NCI-H146 treated with DMSO at 0.1 percent for 48 hours (cell line): ENCODE measurements around the gene ST3GAL3.

Experiments used
- DNase-seq: peaks from one replicate; lab custom pipeline; 2025; ENCODE audit not compliant: unreplicated experiment; lab: John Stamatoyannopoulos, UW

The ST3GAL3 gene

GRCh38 chr1:43873851-43874250 lies 166.5 kb downstream of the ST3GAL3 start:
- no peak for DNase-seq

- no peak for DNase-seq
Observed at GRCh38 chr1:43874716-43875115, 167.4 kb downstream of the ST3GAL3 start.

- DNase-seq = no peak
Observed at GRCh38 chr1:43875331-43875730, 168.0 kb downstream of the ST3GAL3 start.

GRCh38 chr1:43877101-43877500 lies 169.8 kb downstream of the ST3GAL3 start:
- DNase-seq = no peak

GRCh38 chr1:43878440-43878839 lies 171.1 kb downstream of the ST3GAL3 start:
- DNase-seq = no peak

GRCh38 chr1:43878854-43879253 lies 171.5 kb downstream of the ST3GAL3 start:
- peak; percentile 61 for DNase-seq

- no peak for DNase-seq
Observed at GRCh38 chr1:43879414-43879813, 172.1 kb downstream of the ST3GAL3 start.

- no peak for DNase-seq
Observed at GRCh38 chr1:43879996-43880395, 172.7 kb downstream of the ST3GAL3 start.

- DNase-seq = no peak
Observed at GRCh38 chr1:43880604-43881003, 173.3 kb downstream of the ST3GAL3 start.

GRCh38 chr1:43881415-43881814 lies 174.1 kb downstream of the ST3GAL3 start:
- no peak for DNase-seq

GRCh38 chr1:43882763-43883162 lies 175.4 kb downstream of the ST3GAL3 start:
- no peak for DNase-seq

GRCh38 chr1:43883321-43883720 lies 176.0 kb downstream of the ST3GAL3 start:
- peak; percentile 6 for DNase-seq

GRCh38 chr1:43885279-43885801 lies 178.0 kb downstream of the ST3GAL3 start:
- peak; percentile 11 for DNase-seq

GRCh38 chr1:43887748-43888147 lies 180.4 kb downstream of the ST3GAL3 start:
- no peak for DNase-seq

GRCh38 chr1:43890815-43891214 lies 183.5 kb downstream of the ST3GAL3 start:
- DNase-seq = no peak

- no peak for DNase-seq
Observed at GRCh38 chr1:43893006-43893405, 185.7 kb downstream of the ST3GAL3 start.

- no peak for DNase-seq
Observed at GRCh38 chr1:43898981-43899380, 191.6 kb downstream of the ST3GAL3 start.

GRCh38 chr1:43900386-43900785 lies 193.1 kb downstream of the ST3GAL3 start:
- no peak for DNase-seq

GRCh38 chr1:43901196-43901961 lies 194.0 kb downstream of the ST3GAL3 start:
- no peak for DNase-seq

- no peak for DNase-seq
Observed at GRCh38 chr1:43902058-43902831, 194.9 kb downstream of the ST3GAL3 start.

GRCh38 chr1:43904660-43905551 lies 197.6 kb downstream of the ST3GAL3 start:
- DNase-seq = no peak
